PFSK-1 (cell line): ENCODE data around the gene NME7.

Experiments
- POLR2AphosphoS5 ChIP-seq: IDR thresholded peaks from 2 replicates; pipeline ENCODE4 v1.6.1; 2012; ENCODE audit warnings: low read depth, mild to moderate bottlenecking, control low read depth, low read length, moderate library complexity
- SIN3A ChIP-seq: IDR thresholded peaks from 2 replicates; pipeline ENCODE4 v1.6.1; 2012; ENCODE audit warnings: mild to moderate bottlenecking, low read length, moderate library complexity, borderline replicate concordance; ENCODE audit not compliant: insufficient read depth

DNA sequence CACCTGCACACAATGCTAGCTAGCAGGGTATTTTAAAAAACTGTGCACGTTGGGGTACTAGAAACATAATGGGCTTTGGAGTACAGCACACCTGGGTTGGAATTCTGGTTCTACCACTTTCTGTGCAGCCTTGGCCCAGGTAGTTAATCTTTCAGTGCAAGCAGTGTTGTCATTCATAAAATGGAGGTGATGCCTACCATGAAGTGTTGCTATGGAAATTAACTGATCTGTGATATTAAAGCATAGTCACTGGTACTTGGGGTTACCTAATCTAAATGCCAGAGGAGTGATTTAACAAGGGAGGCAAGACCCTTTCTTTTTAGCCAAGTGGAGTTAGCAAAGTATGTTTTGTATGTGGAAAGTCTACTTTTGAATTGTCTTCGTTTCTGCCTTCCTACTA lies 243.1 kb downstream of the NME7 start:
- no peak for TF ChIP-seq POLR2AphosphoS5
- no peak for TF ChIP-seq SIN3A
